HCT116 (cell line): ENCODE results near the gene BOC. TPM values are rescaled to one million over a fixed set of nuclear protein-coding genes. Genes with fewer than 3 reads are reported as not detected.

ENCODE experiments used
- ATAC-seq: fragments of 200-7000 bp; cut with Tn5 transposase; 2 replicates; pipeline ENCODE4 v1.9.1; 2020; ENCODE audit warnings: mild to moderate bottlenecking, moderate library complexity
- BruUV-seq: library from RNA; stranded (reverse); fragments of 400-500 nt; replicated peaks from 2 replicates; lab custom pipeline; 2021; lab: Mats Ljungman, UMichigan
- CTCF ChIA-PET: fragments of 300-600 bp; sonication (Branson Sonifier 250); formaldehyde crosslinking; loops from one replicate; lab custom pipeline; 2021; ENCODE audit warnings: antibody characterized with exemption; lab: Charles Lee
- POLR2A ChIA-PET: fragments of 300-600, 350-600 bp; sonication (Branson Sonifier 250); formaldehyde crosslinking; loops from one replicate; lab custom pipeline; 2021; ENCODE audit warnings: antibody characterized with exemption; lab: Charles Lee
- RAD21 ChIA-PET, 2 experiments: fragments of 300-600 bp; sonication (Branson Sonifier 250); formaldehyde crosslinking; loops; one replicate each; lab custom pipeline; 2023; ENCODE audit warnings: low total read pairs in 2 of 2; ENCODE audit not compliant: uncharacterized antibody in 2 of 2, unreplicated experiment in 2 of 2, low non-redundant PET in 1 of 2; lab: Charles Lee
- DNase-seq: peaks from one replicate; pipeline ENCODE4 v3.0.0-alpha.2; 2010; ENCODE audit warnings: low read depth, low spot score
- H2AFZ ChIP-seq: fragments of 200-600 bp; shearing (Covaris generic), sonication (generic); 2 replicates; pipeline ENCODE4 v1.6.1; 2017; ENCODE audit warnings: low read depth, mixed run types, mixed read lengths, antibody characterized with exemption, low read length; ENCODE audit not compliant: poor library complexity, severe bottlenecking
- H3K27ac ChIP-seq: 2 replicates; pipeline ENCODE4 v1.5.1; 2012; ENCODE audit warnings: low read depth, low read length
- H3K27me3 ChIP-seq: fragments of 200-600 bp; sonication (generic); 2 replicates; pipeline ENCODE4 v1.6.1; 2016; ENCODE audit warnings: mixed run types, low read length, mixed read lengths; ENCODE audit not compliant: insufficient read depth
- H3K36me3 ChIP-seq, 2 experiments: fragments of 200-500 bp in 1 of 2; fragments of 200-600 bp in 1 of 2; sonication (Bioruptor generic) in 1 of 2; sonication (generic) in 1 of 2; 2 replicates each; pipeline versions ENCODE4 v1.5.1 to v1.6.1; 2014 to 2016; ENCODE audit warnings: low read length in 2 of 2, inconsistent platforms in 1 of 2, mixed read lengths in 1 of 2, mixed run types in 1 of 2; ENCODE audit not compliant: insufficient read depth in 2 of 2, control insufficient read depth in 1 of 2
- H3K4me1 ChIP-seq, 2 experiments: fragments of 200-600 bp in 1 of 2; sonication (generic) in 1 of 2; 2 replicates each; pipeline versions ENCODE4 v1.5.1 to v1.6.1; 2012 to 2017; ENCODE audit warnings: low read length in 2 of 2, inconsistent platforms in 1 of 2, mild to moderate bottlenecking in 1 of 2, mixed read lengths in 1 of 2, mixed run types in 1 of 2, moderate library complexity in 1 of 2; ENCODE audit not compliant: insufficient read depth in 2 of 2, control insufficient read depth in 1 of 2
- H3K4me2 ChIP-seq: fragments of 200-600 bp; sonication (generic); 2 replicates; pipeline ENCODE4 v1.6.1; 2017; ENCODE audit warnings: mixed run types, low read length, mixed read lengths
- H3K4me3 ChIP-seq, 2 experiments: fragments of 200-600 bp in 1 of 2; sonication (generic) in 1 of 2; replicated peaks in 1 of 2; 2 replicates each; pipeline ENCODE4 v1.5.1; 2011 to 2016; ENCODE audit warnings: low read length in 2 of 2, control low read depth in 1 of 2, low read depth in 1 of 2, mild to moderate bottlenecking in 1 of 2, mixed read lengths in 1 of 2, mixed run types in 1 of 2
- H3K79me2 ChIP-seq: fragments of 200-600 bp; sonication (generic); 2 replicates; pipeline ENCODE4 v1.6.1; 2017; ENCODE audit warnings: mild to moderate bottlenecking, mixed run types, low read length, moderate library complexity, mixed read lengths; ENCODE audit not compliant: insufficient read depth
- H3K9ac ChIP-seq: fragments of 200-600 bp; sonication (generic); 2 replicates; pipeline ENCODE4 v1.6.1; 2016; ENCODE audit warnings: low read length, mixed read lengths
- H3K9me2 ChIP-seq: fragments of 200-600 bp; sonication (generic), shearing (Covaris generic); 2 replicates; pipeline ENCODE4 v1.6.1; 2017; ENCODE audit warnings: mixed run types, mild to moderate bottlenecking, moderate library complexity; ENCODE audit not compliant: insufficient read depth
- H3K9me3 ChIP-seq, 2 experiments: fragments of 200-500 bp in 1 of 2; fragments of 200-600 bp in 1 of 2; sonication (Bioruptor generic) in 1 of 2; sonication (generic) in 1 of 2; 2 replicates each; pipeline ENCODE4 v1.6.1; 2014 to 2017; ENCODE audit warnings: low read length in 2 of 2, mixed read lengths in 2 of 2, inconsistent platforms in 1 of 2, low read depth in 1 of 2, mild to moderate bottlenecking in 1 of 2, mixed run types in 1 of 2, moderate library complexity in 1 of 2; ENCODE audit not compliant: control insufficient read depth in 1 of 2, insufficient read depth in 1 of 2
- H4K20me1 ChIP-seq: fragments of 200-600 bp; sonication (generic), shearing (Covaris generic); 2 replicates; pipeline ENCODE4 v1.6.1; 2017; ENCODE audit warnings: mixed run types, mild to moderate bottlenecking, moderate library complexity; ENCODE audit not compliant: insufficient read depth
- ATF3 ChIP-seq: IDR thresholded peaks from 2 replicates; pipeline ENCODE4 v1.6.1; 2012
- CEBPB ChIP-seq: IDR thresholded peaks from 2 replicates; pipeline ENCODE4 v1.6.1; 2012; ENCODE audit warnings: low read depth
- CTCF ChIP-seq, 3 experiments: fragments of 200-600 bp in 1 of 3; sonication (generic) in 1 of 3; IDR thresholded peaks in 2 of 3; conservative IDR thresholded peaks in 1 of 3; 2 replicates each; pipeline ENCODE4 v1.5.1; 2012 to 2017; ENCODE audit warnings: low read depth in 2 of 3, low read length in 2 of 3, antibody characterized with exemption in 1 of 3, borderline replicate concordance in 1 of 3, control low read depth in 1 of 3, mild to moderate bottlenecking in 1 of 3, mixed read lengths in 1 of 3, mixed run types in 1 of 3, moderate library complexity in 1 of 3; ENCODE audit not compliant: insufficient read depth in 1 of 3
- EGR1 ChIP-seq: IDR thresholded peaks from 2 replicates; pipeline ENCODE4 v1.6.1; 2012; ENCODE audit warnings: low read depth
- ELF1 ChIP-seq: IDR thresholded peaks from 2 replicates; pipeline ENCODE4 v1.6.1; 2012; ENCODE audit warnings: low read depth, borderline replicate concordance
- EZH2 ChIP-seq: fragments of 200-600 bp; sonication (generic); IDR thresholded peaks from 2 replicates; pipeline ENCODE4 v1.6.1; 2017; ENCODE audit warnings: antibody characterized with exemption, mixed run types
- FOSL1 ChIP-seq: IDR thresholded peaks from 2 replicates; pipeline ENCODE4 v1.6.1; 2012; ENCODE audit warnings: low read depth
- JUND ChIP-seq: IDR thresholded peaks from 2 replicates; pipeline ENCODE4 v1.6.1; 2012
- MAX ChIP-seq: IDR thresholded peaks from 2 replicates; pipeline ENCODE4 v1.6.1; 2012
- POLR2A ChIP-seq: IDR thresholded peaks from 2 replicates; pipeline ENCODE4 v1.7.0; 2011; ENCODE audit warnings: borderline replicate concordance; ENCODE audit not compliant: insufficient read depth, insufficient read length; ENCODE audit errors: extremely low read depth
- POLR2AphosphoS5 ChIP-seq: IDR thresholded peaks from 2 replicates; pipeline ENCODE4 v1.6.1; 2011; ENCODE audit warnings: mild to moderate bottlenecking, low read depth, low read length, moderate library complexity
- RAD21 ChIP-seq: IDR thresholded peaks from 2 replicates; pipeline ENCODE4 v1.6.1; 2012; ENCODE audit warnings: low read depth, mild to moderate bottlenecking
- SIN3A ChIP-seq: IDR thresholded peaks from 2 replicates; pipeline ENCODE4 v1.6.1; 2012; ENCODE audit warnings: low read depth
- SP1 ChIP-seq: IDR thresholded peaks from 2 replicates; pipeline ENCODE4 v1.6.1; 2012; ENCODE audit warnings: low read depth
- SRF ChIP-seq: IDR thresholded peaks from 2 replicates; pipeline ENCODE4 v1.6.1; 2012; ENCODE audit warnings: low read depth
- TCF7L2 ChIP-seq: IDR thresholded peaks from 2 replicates; pipeline ENCODE4 v1.7.0; 2011; ENCODE audit warnings: borderline replicate concordance, inconsistent platforms; ENCODE audit not compliant: insufficient read depth, insufficient read length; ENCODE audit errors: extremely low read depth
- YY1 ChIP-seq: IDR thresholded peaks from 2 replicates; pipeline ENCODE4 v1.6.1; 2011; ENCODE audit warnings: low read length, low read depth, moderate library complexity, mild to moderate bottlenecking; ENCODE audit not compliant: insufficient replicate concordance; ENCODE audit errors: extremely low read depth
- ZBTB33 ChIP-seq: IDR thresholded peaks from 2 replicates; pipeline ENCODE4 v1.6.1; 2011; ENCODE audit warnings: mild to moderate bottlenecking, low read length, moderate library complexity; ENCODE audit not compliant: insufficient replicate concordance; ENCODE audit errors: extremely low read depth
- ZFX ChIP-seq: fragments of 450-650 bp; IDR thresholded peaks from 2 replicates; pipeline ENCODE4 v1.6.1; 2017
- ZNF274 ChIP-seq: fragments of 200-500 bp; sonication (Bioruptor generic); IDR thresholded peaks from 2 replicates; pipeline ENCODE4 v1.6.1; 2014; ENCODE audit warnings: mild to moderate bottlenecking, low read depth, low read length, inconsistent platforms
- intact Hi-C: fragments of 100-400 bp; cut with micrococcal nuclease; formaldehyde crosslinking; loops from 2 replicates; pipeline ENCODE4 v1.10.0; 2022
- total RNA-seq: library from RNA; stranded (reverse); gene quantifications from one replicate; pipeline ENCODE4 v1.2.1, GENCODE V29; 2021; ENCODE audit not compliant: unreplicated experiment

BOC gene
- total RNA-seq, 1 experiment from 2014 or later, result 3.3 TPM

GRCh38 chr3:113234028-113234427 is 22.7 kb downstream of the BOC start:
- H3K27me3 ChIP-seq, result no peaks in the 10 kb centered on the region
- no peaks in the 10 kb centered on the region for H3K9me3 ChIP-seq
- DNase-seq, result no peak
- intact Hi-C loops, result no loop called here
- H3K4me2 ChIP-seq, result no peak overlapping the region
- H4K20me1 ChIP-seq, result no peaks in the 10 kb centered on the region
- H3K4me1 ChIP-seq, result peaks cover 10 to 16% of the 10 kb centered on the region in 2 experiments
- H3K4me3 ChIP-seq, result no peak overlapping the region
- H3K36me3 ChIP-seq, result no peaks in the 10 kb centered on the region
- TF ChIP-seq ATF3 (no peak), EZH2 (no peak), RAD21 (no peak), ZNF274 (no peak), TCF7L2 (no peak), ZBTB33 (no peak), SRF (no peak), SP1 (no peak), POLR2A (no peak), CEBPB (no peak), FOSL1 (no peak), MAX (no peak), EGR1 (no peak), SIN3A (no peak), ELF1 (no peak), JUND (no peak), POLR2AphosphoS5 (no peak), ZFX (no peak), YY1 (no peak), CTCF (IDR thresholded peaks at IDR 0.05 in 2 of 3, conservative IDR thresholded peaks at IDR 0.05 in 1 of 3; ENCODE audit: borderline replicate concordance in 1 of 3, insufficient read depth in 1 of 3, low read depth in 2 of 3, low read length in 2 of 3) (no peak)
- H3K9me2 ChIP-seq, result no peaks in the 10 kb centered on the region
- H3K79me2 ChIP-seq, result no peaks in the 10 kb centered on the region
- no peak for ATAC-seq
- H3K9ac ChIP-seq, result no peak overlapping the region
- POLR2A ChIA-PET, result no interaction called here
- no TSS peak for BruUV-seq
- no peak overlapping the region for H2AFZ ChIP-seq
- RAD21 ChIA-PET, result no interaction called here
- CTCF ChIA-PET, result no interaction called here
- H3K27ac ChIP-seq, result no peak overlapping the region
